ENCODE data around the gene ZNF664.

The ZNF664 gene

GRCh38 chr12:123952037-123952436, 21.0 kb upstream of the ZNF664 start:
- Histone ChIP-seq H3K27ac (no peak overlapping the region), H3K27me3 (ENCODE audit: insufficient read depth, low read depth, severe bottlenecking) (no peaks in the 10 kb centered on the region), H3K4me3 (ENCODE audit: low read depth, low read length) (no peak overlapping the region), H3K36me3 (no peaks in the 10 kb centered on the region), H3K9me3 (ENCODE audit: severe bottlenecking) (no peaks in the 10 kb centered on the region)
- TF ChIP-seq, protein P1, sequence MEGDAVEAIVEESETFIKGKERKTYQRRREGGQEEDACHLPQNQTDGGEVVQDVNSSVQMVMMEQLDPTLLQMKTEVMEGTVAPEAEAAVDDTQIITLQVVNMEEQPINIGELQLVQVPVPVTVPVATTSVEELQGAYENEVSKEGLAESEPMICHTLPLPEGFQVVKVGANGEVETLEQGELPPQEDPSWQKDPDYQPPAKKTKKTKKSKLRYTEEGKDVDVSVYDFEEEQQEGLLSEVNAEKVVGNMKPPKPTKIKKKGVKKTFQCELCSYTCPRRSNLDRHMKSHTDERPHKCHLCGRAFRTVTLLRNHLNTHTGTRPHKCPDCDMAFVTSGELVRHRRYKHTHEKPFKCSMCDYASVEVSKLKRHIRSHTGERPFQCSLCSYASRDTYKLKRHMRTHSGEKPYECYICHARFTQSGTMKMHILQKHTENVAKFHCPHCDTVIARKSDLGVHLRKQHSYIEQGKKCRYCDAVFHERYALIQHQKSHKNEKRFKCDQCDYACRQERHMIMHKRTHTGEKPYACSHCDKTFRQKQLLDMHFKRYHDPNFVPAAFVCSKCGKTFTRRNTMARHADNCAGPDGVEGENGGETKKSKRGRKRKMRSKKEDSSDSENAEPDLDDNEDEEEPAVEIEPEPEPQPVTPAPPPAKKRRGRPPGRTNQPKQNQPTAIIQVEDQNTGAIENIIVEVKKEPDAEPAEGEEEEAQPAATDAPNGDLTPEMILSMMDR (IDR thresholded peaks at IDR 0.05; ENCODE audit: low read depth, low read length), result no peak
- no peak for DNase-seq

- H3K4me3 ChIP-seq (ENCODE audit: low read depth, low read length), result no peak overlapping the region
- H3K9me3 ChIP-seq (ENCODE audit: severe bottlenecking), result no peaks in the 10 kb centered on the region
- H3K27ac ChIP-seq, result no peak overlapping the region
- no peak for DNase-seq
- no peaks in the 10 kb centered on the region for H3K27me3 ChIP-seq (ENCODE audit: insufficient read depth, low read depth, severe bottlenecking)
- TF ChIP-seq, protein P1 (IDR thresholded peaks at IDR 0.05; ENCODE audit: low read depth, low read length), result no peak
- no peaks in the 10 kb centered on the region for H3K36me3 ChIP-seq
Observed at GRCh38 chr12:123954647-123955350, 18.2 kb upstream of the ZNF664 start.

- TF ChIP-seq, protein P1 (IDR thresholded peaks at IDR 0.05; ENCODE audit: low read depth, low read length), result no peak
- Histone ChIP-seq H3K27ac (no peak overlapping the region), H3K36me3 (no peaks in the 10 kb centered on the region), H3K4me3 (ENCODE audit: low read depth, low read length) (no peak overlapping the region), H3K27me3 (ENCODE audit: insufficient read depth, low read depth, severe bottlenecking) (no peaks in the 10 kb centered on the region), H3K9me3 (ENCODE audit: severe bottlenecking) (no peaks in the 10 kb centered on the region)
- DNase-seq, result no peak
Observed at GRCh38 chr12:123956249-123956648, 16.8 kb upstream of the ZNF664 start.

DNA sequence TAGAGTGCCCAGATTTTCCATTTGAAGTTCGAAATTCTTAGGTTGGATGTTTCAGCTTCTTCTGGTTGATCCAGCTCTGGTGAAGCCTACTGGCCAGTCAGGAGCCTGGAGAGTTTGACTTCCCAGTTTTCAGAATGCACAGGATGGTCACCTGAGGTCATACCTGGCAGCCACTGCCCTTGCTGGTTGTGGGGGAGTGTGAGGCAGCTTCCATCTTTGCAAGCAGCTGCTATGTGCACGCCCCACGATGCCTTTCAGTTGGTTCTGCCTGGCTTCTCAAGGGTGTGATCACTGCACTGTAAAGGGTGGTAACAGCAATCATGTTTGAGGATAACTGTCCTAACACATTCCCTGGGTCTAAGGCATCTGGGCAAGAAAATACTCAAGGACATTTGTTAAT, 15.8 kb upstream of the ZNF664 start:
- TF ChIP-seq, protein P1 (IDR thresholded peaks at IDR 0.05; ENCODE audit: low read depth, low read length), result no peak
- Histone ChIP-seq H3K27ac (no peak overlapping the region), H3K27me3 (ENCODE audit: insufficient read depth, low read depth, severe bottlenecking) (no peaks in the 10 kb centered on the region), H3K9me3 (ENCODE audit: severe bottlenecking) (no peaks in the 10 kb centered on the region), H3K36me3 (no peaks in the 10 kb centered on the region), H3K4me3 (ENCODE audit: low read depth, low read length) (no peak overlapping the region)
- DNase-seq, result no peak

DNA sequence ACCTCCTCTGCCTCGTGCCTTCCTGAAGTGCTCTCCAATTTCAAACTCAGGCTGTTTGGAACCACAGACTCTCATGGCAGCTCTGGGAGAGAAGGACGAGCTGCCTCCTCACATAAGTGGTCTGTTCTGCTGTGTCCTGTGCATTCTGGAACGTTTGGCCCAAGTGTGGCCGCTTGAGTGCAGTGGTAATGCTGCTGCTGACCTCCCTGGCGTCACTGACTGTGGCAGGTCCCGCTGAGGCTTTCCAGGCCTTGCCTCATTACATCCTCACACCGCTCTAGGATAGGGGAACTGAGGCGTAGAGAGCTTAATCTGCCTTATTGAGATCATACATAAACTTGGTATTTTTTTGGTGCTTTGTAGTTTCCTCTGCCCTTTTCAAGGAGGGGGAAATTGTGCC, 14.6 kb upstream of the ZNF664 start:
- no peaks in the 10 kb centered on the region for H3K27me3 ChIP-seq (ENCODE audit: insufficient read depth, low read depth, severe bottlenecking)
- TF ChIP-seq, protein P1 (IDR thresholded peaks at IDR 0.05; ENCODE audit: low read depth, low read length), result no peak
- no peak overlapping the region for H3K4me3 ChIP-seq (ENCODE audit: low read depth, low read length)

DNA sequence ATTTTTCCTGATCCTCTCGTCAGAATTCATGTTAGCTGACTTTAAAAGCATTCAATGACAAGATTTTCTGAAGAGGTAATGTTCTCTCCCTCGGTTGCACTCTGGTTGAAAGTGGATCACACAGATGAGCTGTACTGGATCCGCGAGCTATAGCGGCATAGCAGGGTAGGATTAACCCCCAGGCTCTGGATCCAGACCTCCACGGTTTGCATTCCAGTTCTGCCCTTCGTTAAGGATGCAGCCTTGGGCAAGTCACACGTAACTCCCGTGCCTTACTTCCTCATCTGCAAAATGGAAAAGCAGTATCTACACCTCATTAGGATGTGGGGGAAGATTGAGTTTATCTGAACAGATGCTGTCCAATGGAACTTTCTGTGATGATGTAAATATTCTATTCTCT, 14.1 kb upstream of the ZNF664 start:
- H3K27me3 ChIP-seq (ENCODE audit: insufficient read depth, low read depth, severe bottlenecking), result no peaks in the 10 kb centered on the region
- H3K36me3 ChIP-seq, result no peaks in the 10 kb centered on the region
- H3K27ac ChIP-seq, result no peak overlapping the region
- H3K4me3 ChIP-seq (ENCODE audit: low read depth, low read length), result no peak overlapping the region
- DNase-seq, result no peak
- TF ChIP-seq, protein P1 (IDR thresholded peaks at IDR 0.05; ENCODE audit: low read depth, low read length), result no peak
- H3K9me3 ChIP-seq (ENCODE audit: severe bottlenecking), result no peaks in the 10 kb centered on the region

More for the DNA sequence above, 14.6 kb upstream of the ZNF664 start:
- Histone ChIP-seq H3K9me3 (ENCODE audit: severe bottlenecking) (no peaks in the 10 kb centered on the region), H3K36me3 (no peaks in the 10 kb centered on the region), H3K27ac (no peak overlapping the region)
- no peak for DNase-seq
